Uterus (tissue), 4 donors: ENCODE measurements around the gene AMH. TPM values are rescaled to one million over a fixed set of nuclear protein-coding genes. Genes with fewer than 3 reads are reported as not detected.

Experiments used
- DNase-seq, 2 donors: peaks; one replicate each; pipeline ENCODE4 v3.0.0-alpha.2; 2019 to 2020
- H3K27ac ChIP-seq, 2 donors: fragments of 200-600 bp; sonication (generic); 1 replicate in 1 of 2; 2 replicates in 1 of 2; pipeline ENCODE4 v1.5.1; 2016 to 2018
- H3K27me3 ChIP-seq, 2 donors: fragments of 200-600 bp; sonication (generic); one replicate each; pipeline ENCODE4 v1.5.1; 2018 to 2019; ENCODE audit warnings: control low read depth in 1 of 2
- H3K36me3 ChIP-seq, 2 donors: fragments of 200-600 bp; sonication (generic); one replicate each; pipeline ENCODE4 v1.5.1; 2019; ENCODE audit warnings: control low read depth in 1 of 2
- H3K4me1 ChIP-seq, 2 donors: fragments of 200-600 bp; sonication (generic); one replicate each; pipeline ENCODE4 v1.5.1; 2018 to 2019; ENCODE audit warnings: control low read depth in 1 of 2
- H3K4me3 ChIP-seq, 2 donors: fragments of 200-600 bp; sonication (generic); 1 replicate in 1 of 2; 2 replicates in 1 of 2; pipeline ENCODE4 v1.5.1; 2018 to 2019; ENCODE audit warnings: mild to moderate bottlenecking in 1 of 2
- H3K9me3 ChIP-seq, 2 donors: fragments of 200-600 bp; sonication (generic); one replicate each; pipeline ENCODE4 v1.5.1; 2019; ENCODE audit warnings: control low read depth in 1 of 2
- CTCF ChIP-seq, 4 experiments: fragments of 200-600 bp in 2 of 4; fragments of 450-650 bp in 2 of 4; sonication (generic) in 2 of 4; IDR thresholded peaks; one replicate each; pipeline ENCODE4 v1.5.1; 2016 to 2019; ENCODE audit warnings: antibody characterized with exemption in 4 of 4, mild to moderate bottlenecking in 2 of 4, moderate library complexity in 1 of 4
- POLR2A ChIP-seq, 2 donors: fragments of 450-650 bp; IDR thresholded peaks; one replicate each; pipeline ENCODE4 v1.6.1; 2016; ENCODE audit warnings: antibody characterized with exemption in 2 of 2, mild to moderate bottlenecking in 1 of 2, moderate library complexity in 1 of 2
- intact Hi-C: fragments of 100-400 bp; cut with DNase I; formaldehyde crosslinking; loops from one replicate; pipeline ENCODE4 v1.15.1; 2023; ENCODE audit warnings: low total_unique reads
- total RNA-seq, 4 donors: library from RNA; depleted of rRNA in 3 of 4; stranded (reverse); fragments of >200 nt in 3 of 4; gene quantifications; one replicate each; pipeline versions ENCODE4 v1.1.0 to v1.2.4, GENCODE V29; 2014 to 2023
- donor health status: DM: yes; HTN: yes; CAD: no.

AMH gene
- total RNA-seq, 4 donors from 2014 or later = 0.35 to 3.5 TPM; not detected in 2

GRCh38 chr19:2223391-2223790 lies 25.7 kb upstream of the AMH start:
- intact Hi-C loops = no loop called here
- Histone ChIP-seq H3K4me3 (no peak overlapping the region), H3K27ac (no peak overlapping the region), H3K4me1 (no peaks in the 10 kb centered on the region), H3K36me3 (no peaks in the 10 kb centered on the region), H3K27me3 (no peaks in the 10 kb centered on the region), H3K9me3 (no peaks in the 10 kb centered on the region)
- no peak for DNase-seq
- TF ChIP-seq CTCF (IDR thresholded peaks at IDR 0.05) (no peak), POLR2A (IDR thresholded peaks at IDR 0.05) (no peak)

GRCh38 chr19:2223959-2224358 lies 25.2 kb upstream of the AMH start:
- H3K36me3 ChIP-seq = no peaks in the 10 kb centered on the region
- H3K4me1 ChIP-seq = no peaks in the 10 kb centered on the region
- no peak for DNase-seq
- intact Hi-C loops = no loop called here
- H3K27ac ChIP-seq = no peak overlapping the region
- TF ChIP-seq POLR2A (IDR thresholded peaks at IDR 0.05) (no peak), CTCF (IDR thresholded peaks at IDR 0.05) (no peak)
- H3K9me3 ChIP-seq = no peaks in the 10 kb centered on the region
- no peak overlapping the region for H3K4me3 ChIP-seq
- no peaks in the 10 kb centered on the region for H3K27me3 ChIP-seq

DNA sequence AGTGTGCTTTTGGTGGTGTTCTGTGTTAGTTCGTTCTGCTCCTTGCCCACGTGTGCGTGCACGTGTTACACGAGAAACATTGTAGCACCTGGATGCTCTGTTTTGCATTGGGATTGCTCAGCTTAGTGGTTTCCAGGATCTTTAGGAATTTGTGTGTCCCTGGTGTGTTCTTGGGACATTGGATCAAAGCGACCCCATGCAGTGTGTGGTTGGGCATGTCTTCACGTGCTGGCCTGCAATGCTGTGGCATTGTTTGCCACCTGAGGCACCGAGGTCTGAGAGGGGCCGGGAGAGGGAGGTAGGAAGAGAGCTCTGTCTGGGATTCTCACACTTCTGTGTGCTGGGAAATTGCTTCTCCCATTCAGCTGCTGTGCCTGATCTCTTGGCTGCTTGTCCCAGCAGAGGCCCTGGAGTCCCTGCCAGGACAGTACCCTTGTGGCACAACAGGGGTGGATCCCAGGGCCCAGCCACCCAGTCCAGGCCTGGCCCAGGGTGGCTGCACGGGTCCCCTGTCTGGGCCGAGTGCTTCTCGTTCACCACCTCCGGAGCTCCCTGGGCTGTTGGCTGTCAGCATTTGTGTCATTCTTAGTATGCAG lies 24.3 kb upstream of the AMH start:
- DNase-seq = no peak
- no peaks in the 10 kb centered on the region for H3K36me3 ChIP-seq
- no peak for TF ChIP-seq CTCF (IDR thresholded peaks at IDR 0.05)
- no peak for TF ChIP-seq POLR2A (IDR thresholded peaks at IDR 0.05)
- H3K27me3 ChIP-seq = no peaks in the 10 kb centered on the region
- intact Hi-C loops = no loop called here
- no peak overlapping the region for H3K4me3 ChIP-seq
- no peaks in the 10 kb centered on the region for H3K4me1 ChIP-seq
- H3K27ac ChIP-seq = no peak overlapping the region
- H3K9me3 ChIP-seq = no peaks in the 10 kb centered on the region

DNA sequence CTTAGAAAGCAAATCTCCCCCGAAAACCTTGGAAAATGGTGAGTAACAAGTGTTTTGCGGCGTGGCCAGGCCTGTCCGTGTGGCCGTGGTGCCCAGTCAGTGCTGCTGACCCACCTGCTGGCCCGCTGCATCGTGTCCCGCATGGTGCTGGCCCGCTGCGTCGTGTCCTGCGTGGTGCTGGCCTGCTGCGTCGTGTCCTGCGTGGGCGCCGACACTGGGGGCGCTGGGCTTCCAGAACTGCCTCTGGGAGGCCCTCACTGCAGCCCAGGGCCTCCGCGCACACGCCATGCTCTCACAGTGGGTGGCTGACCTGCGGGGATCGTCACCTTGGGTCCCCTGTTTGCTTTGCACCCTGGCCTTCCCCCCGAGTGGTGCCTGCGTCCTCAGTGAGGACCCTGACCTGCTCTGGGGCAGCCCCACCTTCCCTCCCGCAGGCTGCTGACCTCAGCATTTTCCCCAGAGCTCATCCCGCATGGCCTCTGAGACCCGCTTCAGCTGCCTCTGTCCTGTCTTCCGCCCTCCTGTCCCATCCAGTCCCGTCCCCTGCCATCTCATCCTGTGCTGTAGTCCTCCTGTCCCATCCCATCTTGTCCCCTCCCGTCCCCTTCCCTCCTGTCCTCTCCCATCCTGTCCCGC lies 23.6 kb upstream of the AMH start:
- no peak for DNase-seq
- Histone ChIP-seq H3K9me3 (no peaks in the 10 kb centered on the region), H3K4me3 (no peak overlapping the region), H3K36me3 (no peaks in the 10 kb centered on the region), H3K27me3 (no peaks in the 10 kb centered on the region), H3K4me1 (no peaks in the 10 kb centered on the region), H3K27ac (no peak overlapping the region)
- intact Hi-C loops = no loop called here
- TF ChIP-seq POLR2A (IDR thresholded peaks at IDR 0.05) (no peak), CTCF (IDR thresholded peaks at IDR 0.05) (no peak)

DNA sequence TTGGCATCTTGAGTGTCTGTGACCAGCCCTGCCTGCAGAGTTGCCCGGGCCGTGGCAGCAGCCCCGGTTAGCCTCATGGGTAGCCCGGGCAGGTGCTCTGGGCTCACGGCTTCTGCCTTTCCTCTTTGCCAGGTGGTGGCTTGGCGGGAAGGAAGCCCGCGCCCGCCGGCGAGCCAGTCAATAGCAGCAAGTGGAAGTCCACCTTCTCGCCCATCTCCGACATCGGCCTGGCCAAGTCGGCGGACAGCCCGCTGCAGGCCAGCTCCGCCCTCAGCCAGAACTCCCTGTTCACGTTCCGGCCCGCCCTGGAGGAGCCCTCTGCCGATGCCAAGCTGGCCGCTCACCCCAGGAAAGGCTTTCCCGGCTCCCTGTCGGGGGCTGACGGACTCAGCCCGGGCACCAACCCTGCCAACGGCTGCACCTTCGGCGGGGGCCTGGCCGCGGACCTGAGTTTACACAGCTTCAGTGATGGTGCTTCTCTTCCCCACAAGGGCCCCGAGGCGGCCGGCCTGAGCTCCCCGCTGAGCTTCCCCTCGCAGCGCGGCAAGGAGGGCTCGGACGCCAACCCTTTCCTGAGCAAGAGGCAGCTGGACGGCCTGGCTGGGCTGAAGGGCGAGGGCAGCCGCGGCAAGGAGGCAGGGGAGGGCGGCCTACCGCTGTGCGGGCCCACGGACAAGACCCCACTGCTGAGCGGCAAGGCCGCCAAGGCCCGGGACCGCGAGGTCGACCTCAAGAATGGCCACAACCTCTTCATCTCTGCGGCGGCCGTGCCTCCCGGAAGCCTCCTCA lies 22.9 kb upstream of the AMH start:
- no peaks in the 10 kb centered on the region for H3K36me3 ChIP-seq
- no peak overlapping the region for H3K4me3 ChIP-seq
- TF ChIP-seq CTCF (IDR thresholded peaks at IDR 0.05) (no peak), POLR2A (IDR thresholded peaks at IDR 0.05) (no peak)
- H3K9me3 ChIP-seq = no peaks in the 10 kb centered on the region
- no peaks in the 10 kb centered on the region for H3K4me1 ChIP-seq
- DNase-seq = no peak
- no peaks in the 10 kb centered on the region for H3K27me3 ChIP-seq
- intact Hi-C loops = no loop called here
- H3K27ac ChIP-seq = no peak overlapping the region
